Aorta (tissue), 5 donors: ENCODE measurements around the gene LITAF. TPM values are rescaled to one million over a fixed set of nuclear protein-coding genes. Genes with fewer than 3 reads are reported as not detected.
A peak's percentile ranks its signal among the peaks of the same experiment; 100 is the strongest.
"Not testable (repeated sequence)": the region's sequence is repeated elsewhere in the genome, so short reads cannot be mapped to it uniquely, and the experiment has no call there.

Experiments used
- ATAC-seq: fragments of 200-7000 bp; cut with Tn5 transposase; one replicate; pipeline ENCODE4 v1.9.1; 2022; ENCODE audit warnings: moderate library complexity; ENCODE audit not compliant: low FRiP score
- DNase-seq, 2 donors: peaks; one replicate each; pipeline ENCODE4 v3.0.0-alpha.2; 2020
- H3K27ac ChIP-seq, 2 donors: one replicate each; pipeline ENCODE4 v1.5.1; 2013; ENCODE audit warnings: low read length in 2 of 2, mild to moderate bottlenecking in 2 of 2, moderate library complexity in 2 of 2, control low read depth in 1 of 2, inconsistent platforms in 1 of 2, low read depth in 1 of 2
- H3K27me3 ChIP-seq, 2 donors: one replicate each; pipeline ENCODE4 v1.6.1; 2013; ENCODE audit warnings: control low read depth in 1 of 2, low read length in 1 of 2, mild to moderate bottlenecking in 1 of 2, moderate library complexity in 1 of 2; ENCODE audit not compliant: insufficient read depth in 2 of 2, control insufficient read depth in 1 of 2
- H3K36me3 ChIP-seq, 2 donors: one replicate each; pipeline ENCODE4 v1.6.1; 2013; ENCODE audit warnings: control low read depth in 1 of 2, low read length in 1 of 2, mild to moderate bottlenecking in 1 of 2; ENCODE audit not compliant: insufficient read depth in 2 of 2, control insufficient read depth in 1 of 2
- H3K4me1 ChIP-seq, 2 donors: one replicate each; pipeline ENCODE4 v1.6.1; 2013; ENCODE audit warnings: low read length in 2 of 2, control low read depth in 1 of 2, mild to moderate bottlenecking in 1 of 2, moderate library complexity in 1 of 2; ENCODE audit not compliant: insufficient read depth in 2 of 2, control insufficient read depth in 1 of 2
- H3K4me3 ChIP-seq, 2 donors: one replicate each; pipeline ENCODE4 v1.5.1; 2013; ENCODE audit warnings: low read length in 2 of 2, control low read depth in 1 of 2, mild to moderate bottlenecking in 1 of 2
- H3K9me3 ChIP-seq: one replicate; pipeline ENCODE4 v1.6.1; 2013; ENCODE audit warnings: mild to moderate bottlenecking, low read length; ENCODE audit not compliant: control insufficient read depth
- WGBS, 2 donors: extraction: QIAGEN DNeasy Blood & Tissue Kit; methylation state at CpG; one replicate each; pipeline ENCODE4 v1.1.7; 2013; 5-methylcytosine and 5-hydroxymethylcytosine counted together
- intact Hi-C, 2 donors: fragments of 100-400 bp; cut with DNase I; formaldehyde crosslinking; loops; one replicate each; pipeline versions ENCODE4 v1.14.2 to v1.15.0; 2022
- polyA plus RNA-seq, 2 donors: library from polyadenylated mRNA; stranded (reverse); fragments of 200-250 nt; gene quantifications; one replicate each; pipeline ENCODE4 v1.2.3, GENCODE V29; 2013
- total RNA-seq, 2 donors: library from RNA; stranded (reverse); fragmentation: NEBNext Ultra II Directional; extraction: Animal tissue kit (Norgen Biotek cat#: 25700); gene quantifications; one replicate each; pipeline ENCODE4 v1.2.1, GENCODE V29; 2021
- donor health status: healthy with polysubstance abuse.
- donor health status: Bipolar disorder and iron deficiency.
- donor health status: DM: no; HTN: no; CAD: no.
- donor health status: DM: no; HTN: no; CAD: no.
- donor health status: DM: yes; HTN: yes; CAD: no.

The LITAF gene
- total and polyA plus RNA-seq, 4 donors, result 83.1 to 157 (median 141) TPM

DNA sequence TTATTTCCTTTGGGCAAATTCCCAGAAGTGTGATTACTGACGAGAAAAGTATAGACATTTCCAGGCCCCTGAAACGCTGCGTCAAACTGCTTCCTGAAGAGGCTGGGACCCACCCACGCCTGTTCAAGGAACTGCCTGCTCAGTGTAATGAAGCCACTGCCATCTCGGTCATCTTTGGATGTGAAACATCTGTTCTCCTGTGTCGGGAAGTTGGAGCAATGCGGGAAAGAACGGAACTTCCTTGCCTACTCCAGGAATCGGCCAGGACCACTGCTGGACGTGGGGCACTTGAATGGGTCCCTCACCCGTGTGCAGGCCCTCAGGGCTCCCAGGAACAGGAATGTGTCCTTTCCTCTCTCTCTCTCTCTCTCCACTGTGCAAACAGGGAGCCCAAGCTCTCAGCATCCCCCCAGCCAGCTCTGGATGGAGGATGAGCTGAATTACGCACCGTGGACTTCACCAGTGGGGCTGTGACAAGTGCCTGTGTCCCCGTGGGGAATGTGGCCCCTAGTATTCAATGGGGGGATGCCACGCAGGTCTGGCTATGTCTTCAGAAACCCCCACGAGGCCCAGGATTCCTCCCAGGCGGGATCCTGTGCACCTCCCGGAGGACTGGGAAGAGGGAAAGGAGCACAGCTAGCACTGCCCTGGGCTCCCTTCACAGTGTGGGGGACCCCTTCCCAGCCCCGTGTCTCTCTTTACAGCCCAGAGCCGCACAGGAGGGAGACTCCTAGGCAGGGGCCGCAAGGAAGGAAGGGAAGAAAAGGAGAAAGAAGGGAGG lies 18.3 kb upstream of the LITAF start:
- peak; percentile 66 for ATAC-seq
- Histone ChIP-seq H3K9me3 (no peaks in the 10 kb centered on the region), H3K36me3 (no peaks in the 10 kb centered on the region), H3K4me1 (no peaks in the 10 kb centered on the region), H3K27me3 (no peaks in the 10 kb centered on the region), H3K4me3 (no peak overlapping the region), H3K27ac (peak overlapping the region in 1 of 2 donors; percentile 32)
- WGBS, 2 donors, result 50 to 52% methylated on average over 21 of the region's 21 CpGs
- DNase-seq, result peak; percentile 77 to 80
- intact Hi-C loops, result no loop called here

DNA sequence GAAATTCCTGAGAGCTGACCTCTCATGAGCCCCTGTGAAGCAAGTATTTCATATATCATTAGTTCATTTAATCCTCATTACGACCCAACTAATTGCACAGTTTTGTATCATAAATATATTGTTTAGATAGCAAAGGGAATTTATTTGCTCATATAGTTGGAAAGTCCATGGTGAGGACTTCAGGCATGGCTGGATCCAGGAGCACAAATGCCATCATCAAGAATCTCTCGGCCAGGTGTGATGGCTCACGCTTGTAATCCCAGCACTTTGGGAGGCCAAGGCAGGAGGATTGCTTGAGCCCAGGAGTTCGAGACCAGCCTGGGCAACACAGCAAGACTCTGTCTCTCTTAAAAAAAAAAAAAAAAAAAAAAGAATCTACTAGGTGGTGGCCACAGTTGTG lies 17.6 kb upstream of the LITAF start:
- H3K27me3 ChIP-seq, H3K9me3 ChIP-seq, ATAC-seq, H3K27ac ChIP-seq, intact Hi-C loops, H3K36me3 ChIP-seq, DNase-seq, H3K4me1 ChIP-seq, H3K4me3 ChIP-seq: not testable (repeated sequence)
- WGBS, 2 donors, result 94 to 95% methylated on average over 4 of the region's 4 CpGs

DNA sequence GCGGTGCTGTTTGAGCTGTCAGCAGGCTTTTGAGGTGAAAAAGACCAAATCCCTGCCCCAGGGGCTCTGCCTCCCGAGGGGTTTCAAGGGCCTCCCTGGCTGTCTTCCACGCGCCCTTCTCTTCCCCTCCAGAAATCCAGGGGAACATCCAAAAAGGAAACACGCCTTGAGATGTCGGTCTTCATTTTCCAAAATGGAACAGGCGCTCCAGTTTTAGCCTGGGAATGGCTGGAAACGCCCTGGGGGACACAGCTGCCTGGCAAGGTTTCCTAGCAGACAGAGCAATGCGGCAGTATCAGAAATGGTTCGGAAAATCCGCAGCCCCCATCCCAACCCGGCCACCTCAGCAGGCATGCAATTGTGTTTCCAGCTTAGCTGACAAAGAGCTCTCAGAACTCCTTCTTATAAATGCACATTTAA lies 16.6 kb upstream of the LITAF start:
- intact Hi-C loops, result no loop called here
- Histone ChIP-seq H3K4me1 (no peaks in the 10 kb centered on the region), H3K27ac (no peak overlapping the region), H3K4me3 (no peak overlapping the region), H3K36me3 (no peaks in the 10 kb centered on the region), H3K27me3 (no peaks in the 10 kb centered on the region), H3K9me3 (no peaks in the 10 kb centered on the region)
- ATAC-seq, result no peak
- WGBS, 2 donors, result 7 to 11% methylated on average over 12 of the region's 12 CpGs
- peak in 1 of 2 donors; percentile 55 for DNase-seq

DNA sequence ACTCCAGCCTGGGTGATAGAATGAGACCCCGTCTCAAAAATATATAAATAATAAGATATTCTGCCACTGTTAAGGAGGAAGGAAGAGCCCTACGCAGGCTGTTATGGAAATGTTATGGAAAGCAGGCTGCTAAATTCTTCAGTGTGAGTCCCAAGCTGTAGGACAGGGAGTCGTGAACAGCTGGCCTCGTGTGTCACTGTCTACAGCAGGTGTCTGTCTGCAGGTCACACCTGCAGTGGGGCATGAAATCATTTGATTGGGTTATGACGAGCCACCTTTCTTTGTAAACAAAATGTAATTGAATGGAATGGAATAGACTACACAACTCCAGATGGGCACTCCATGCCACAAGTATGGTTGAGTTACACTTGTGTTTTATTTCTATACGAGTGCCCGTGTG lies 15.6 kb upstream of the LITAF start:
- no peaks in the 10 kb centered on the region for H3K27me3 ChIP-seq
- no peak overlapping the region for H3K27ac ChIP-seq
- no peaks in the 10 kb centered on the region for H3K4me1 ChIP-seq
- intact Hi-C loops, result no loop called here
- H3K9me3 ChIP-seq, result no peaks in the 10 kb centered on the region
- ATAC-seq (no peak), DNase-seq (no peak)
- 91 to 92% methylated on average over 7 of the region's 7 CpGs for WGBS, 2 donors
- H3K4me3 ChIP-seq, result no peak overlapping the region
- H3K36me3 ChIP-seq, result no peaks in the 10 kb centered on the region

DNA sequence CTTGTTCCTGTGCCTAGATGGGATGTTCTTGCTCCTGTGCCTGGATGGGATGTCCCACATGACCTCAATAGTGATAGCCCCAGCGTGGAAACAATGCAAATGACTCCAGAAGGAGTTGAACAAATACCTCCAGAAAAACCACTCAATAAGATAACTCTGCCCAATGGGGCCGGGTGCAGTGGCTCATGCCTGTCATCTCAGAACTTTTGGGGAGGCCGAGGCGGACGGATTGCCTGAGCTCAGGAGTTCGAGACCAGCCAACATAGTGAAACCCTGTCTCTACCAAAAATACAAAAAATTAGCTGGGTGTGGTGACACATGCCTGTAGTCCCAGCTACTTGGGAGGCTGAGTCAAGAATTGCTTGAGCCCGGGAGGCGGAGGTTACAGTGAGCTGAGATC lies 15.2 kb upstream of the LITAF start:
- ATAC-seq, result no peak
- H3K27ac ChIP-seq, result no peak overlapping the region
- H3K36me3 ChIP-seq, result no peaks in the 10 kb centered on the region
- intact Hi-C loops, result no loop called here
- peak in 1 of 2 donors; percentile 46 for DNase-seq
- no peaks in the 10 kb centered on the region for H3K27me3 ChIP-seq
- H3K9me3 ChIP-seq, result no peaks in the 10 kb centered on the region
- no peak overlapping the region for H3K4me3 ChIP-seq
- H3K4me1 ChIP-seq, result no peaks in the 10 kb centered on the region
- 95 to 97% methylated on average over 8 of the region's 8 CpGs for WGBS, 2 donors

GRCh38 chr16:11601425-11601824 lies 14.7 kb upstream of the LITAF start:
- no peak for DNase-seq
- no peak for ATAC-seq
- no peaks in the 10 kb centered on the region for H3K4me1 ChIP-seq
- H3K27me3 ChIP-seq, result no peaks in the 10 kb centered on the region
- WGBS, 2 donors, result 94 to 95% methylated on average over 8 of the region's 8 CpGs
- H3K36me3 ChIP-seq, result no peaks in the 10 kb centered on the region
- intact Hi-C loops, result no loop called here
- no peak overlapping the region for H3K4me3 ChIP-seq
- H3K27ac ChIP-seq, result no peak overlapping the region
- H3K9me3 ChIP-seq, result no peaks in the 10 kb centered on the region

GRCh38 chr16:11599579-11599978 lies 12.9 kb upstream of the LITAF start:
- Histone ChIP-seq H3K36me3 (no peaks in the 10 kb centered on the region), H3K9me3 (no peaks in the 10 kb centered on the region), H3K27me3 (no peaks in the 10 kb centered on the region), H3K27ac (no peak overlapping the region), H3K4me1 (no peaks in the 10 kb centered on the region), H3K4me3 (no peak overlapping the region)
- DNase-seq, result peak in 1 of 2 donors; percentile 53
- ATAC-seq, result no peak
- intact Hi-C loops, result loop anchor here in 1 of 2 donors (5.0 kb wide), 1 partner anchor 52 kb away; no protein-coding TSS in a partner anchor
- 96 to 98% methylated on average over 4 of the region's 4 CpGs for WGBS, 2 donors

GRCh38 chr16:11597235-11598095 lies 10.7 kb upstream of the LITAF start:
- ATAC-seq (peak; percentile 54), DNase-seq (peak; percentile 49 to 70)
- H3K36me3 ChIP-seq, result no peaks in the 10 kb centered on the region
- no peak overlapping the region for H3K4me3 ChIP-seq
- H3K9me3 ChIP-seq, result no peaks in the 10 kb centered on the region
- intact Hi-C loops, result loop anchor here in 1 of 2 donors (5.0 kb wide), 1 partner anchor 50 kb away; no protein-coding TSS in a partner anchor
- WGBS, 2 donors, result 65 to 73% methylated on average over 14 of the region's 14 CpGs
- H3K27ac ChIP-seq, result peak overlapping the region in 1 of 2 donors; percentile 61
- no peaks in the 10 kb centered on the region for H3K4me1 ChIP-seq
- H3K27me3 ChIP-seq, result no peaks in the 10 kb centered on the region
